WERI-Rb-1 (cell line): ENCODE measurements around the gene IRX5.
A peak's percentile ranks its signal among the peaks of the same experiment; 100 is the strongest.

Source experiments
- DNase-seq: peaks from one replicate; pipeline ENCODE4 v3.0.0-alpha.2; 2020
- H3K27ac ChIP-seq: fragments of 250-450 bp; sonication (Bioruptor Pico); 2 replicates; pipeline ENCODE4 v1.5.1; 2020; ENCODE audit warnings: mild to moderate bottlenecking, moderate library complexity
- H3K27me3 ChIP-seq: fragments of 250-450 bp; sonication (Bioruptor Pico); 2 replicates; pipeline ENCODE4 v1.5.1; 2021; ENCODE audit warnings: mild to moderate bottlenecking, low read depth, moderate library complexity; ENCODE audit not compliant: insufficient read depth, severe bottlenecking
- H3K36me3 ChIP-seq: fragments of 250-450 bp; sonication (Bioruptor Pico); 2 replicates; pipeline ENCODE4 v1.5.1; 2020; ENCODE audit warnings: mild to moderate bottlenecking, moderate library complexity
- H3K4me3 ChIP-seq: 2 replicates; pipeline ENCODE4 v1.5.1; 2011; ENCODE audit warnings: low read depth, mild to moderate bottlenecking, control low read depth, low read length
- H3K9me3 ChIP-seq: fragments of 250-450 bp; sonication (Bioruptor Pico); 2 replicates; pipeline ENCODE4 v1.5.1; 2021; ENCODE audit warnings: mild to moderate bottlenecking, moderate library complexity; ENCODE audit not compliant: severe bottlenecking
- CTCF ChIP-seq: IDR thresholded peaks from 2 replicates; pipeline ENCODE4 v1.5.1; 2011; ENCODE audit warnings: low read depth, mild to moderate bottlenecking, control low read depth, inconsistent platforms, low read length

IRX5 gene

GRCh38 chr16:54939029-54939346 lies 8.3 kb downstream of the IRX5 start:
- no peaks in the 10 kb centered on the region for H3K9me3 ChIP-seq
- DNase-seq = no peak
- no peak for TF ChIP-seq CTCF
- no peaks in the 10 kb centered on the region for H3K36me3 ChIP-seq
- H3K27me3 ChIP-seq = peaks cover 60% of the 10 kb centered on the region
- H3K4me3 ChIP-seq = peak overlapping the region; percentile 58
- H3K27ac ChIP-seq = no peak overlapping the region

- no peak for TF ChIP-seq CTCF
- no peak for DNase-seq
- Histone ChIP-seq H3K4me3 (no peak overlapping the region), H3K27ac (no peak overlapping the region), H3K36me3 (no peaks in the 10 kb centered on the region), H3K9me3 (no peaks in the 10 kb centered on the region), H3K27me3 (peaks cover 54% of the 10 kb centered on the region)
These were observed 9.0 kb downstream of the IRX5 start for GRCh38 chr16:54939510-54940278.

GRCh38 chr16:54940279-54940604 lies 9.6 kb downstream of the IRX5 start:
- H3K27me3 ChIP-seq = peaks cover 49% of the 10 kb centered on the region
- no peaks in the 10 kb centered on the region for H3K36me3 ChIP-seq
- H3K27ac ChIP-seq = no peak overlapping the region
- no peak for DNase-seq
- H3K4me3 ChIP-seq = no peak overlapping the region
- no peak for TF ChIP-seq CTCF
- no peaks in the 10 kb centered on the region for H3K9me3 ChIP-seq

- Histone ChIP-seq H3K27me3 (peaks cover 28% of the 10 kb centered on the region), H3K4me3 (no peak overlapping the region), H3K36me3 (no peaks in the 10 kb centered on the region), H3K27ac (no peak overlapping the region), H3K9me3 (no peaks in the 10 kb centered on the region)
- DNase-seq = no peak
- TF ChIP-seq CTCF = no peak
These were observed 11.8 kb downstream of the IRX5 start for GRCh38 chr16:54942353-54942943.

- Histone ChIP-seq H3K27ac (no peak overlapping the region), H3K36me3 (no peaks in the 10 kb centered on the region), H3K9me3 (no peaks in the 10 kb centered on the region), H3K4me3 (no peak overlapping the region), H3K27me3 (peaks cover 13% of the 10 kb centered on the region)
- DNase-seq = no peak
- no peak for TF ChIP-seq CTCF
These were observed 13.3 kb downstream of the IRX5 start for GRCh38 chr16:54944002-54944401.

GRCh38 chr16:54945063-54945462 lies 14.4 kb downstream of the IRX5 start:
- Histone ChIP-seq H3K27me3 (peaks cover 4% of the 10 kb centered on the region), H3K4me3 (no peak overlapping the region), H3K27ac (no peak overlapping the region), H3K9me3 (no peaks in the 10 kb centered on the region), H3K36me3 (no peaks in the 10 kb centered on the region)
- no peak for DNase-seq
- TF ChIP-seq CTCF = no peak
